C4-2B (cell line): Measurements from ENCODE around the gene EXOC1.

Experiments
- ZFX ChIP-seq: fragments of 450-650 bp; IDR thresholded peaks from 2 replicates; pipeline ENCODE4 v1.6.1; 2017
- TF ChIP-seq, protein P1 (sequence below): fragments of 450-650 bp; conservative IDR thresholded peaks from 2 replicates; pipeline ENCODE4 v1.5.1; 2017; ENCODE audit warnings: mild to moderate bottlenecking

DNA sequence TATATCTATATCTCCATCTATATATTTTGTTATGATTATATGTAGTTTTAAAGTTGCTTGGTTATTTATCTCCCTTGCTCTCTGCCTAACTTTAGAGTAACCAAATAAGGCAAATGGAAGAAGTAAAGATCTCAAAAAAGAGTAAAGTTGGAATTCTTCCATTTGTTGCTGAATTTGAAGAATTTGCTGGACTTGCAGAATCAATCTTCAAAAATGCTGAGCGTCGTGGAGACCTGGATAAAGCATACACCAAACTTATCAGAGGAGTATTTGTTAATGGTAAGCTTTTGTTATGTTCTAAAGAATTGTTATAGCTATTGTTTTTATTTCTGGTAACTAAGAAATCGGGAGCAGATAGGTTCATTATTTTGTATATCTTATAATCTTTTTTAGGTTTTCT, 43.2 kb downstream of the EXOC1 start:
- TF ChIP-seq, protein P1, sequence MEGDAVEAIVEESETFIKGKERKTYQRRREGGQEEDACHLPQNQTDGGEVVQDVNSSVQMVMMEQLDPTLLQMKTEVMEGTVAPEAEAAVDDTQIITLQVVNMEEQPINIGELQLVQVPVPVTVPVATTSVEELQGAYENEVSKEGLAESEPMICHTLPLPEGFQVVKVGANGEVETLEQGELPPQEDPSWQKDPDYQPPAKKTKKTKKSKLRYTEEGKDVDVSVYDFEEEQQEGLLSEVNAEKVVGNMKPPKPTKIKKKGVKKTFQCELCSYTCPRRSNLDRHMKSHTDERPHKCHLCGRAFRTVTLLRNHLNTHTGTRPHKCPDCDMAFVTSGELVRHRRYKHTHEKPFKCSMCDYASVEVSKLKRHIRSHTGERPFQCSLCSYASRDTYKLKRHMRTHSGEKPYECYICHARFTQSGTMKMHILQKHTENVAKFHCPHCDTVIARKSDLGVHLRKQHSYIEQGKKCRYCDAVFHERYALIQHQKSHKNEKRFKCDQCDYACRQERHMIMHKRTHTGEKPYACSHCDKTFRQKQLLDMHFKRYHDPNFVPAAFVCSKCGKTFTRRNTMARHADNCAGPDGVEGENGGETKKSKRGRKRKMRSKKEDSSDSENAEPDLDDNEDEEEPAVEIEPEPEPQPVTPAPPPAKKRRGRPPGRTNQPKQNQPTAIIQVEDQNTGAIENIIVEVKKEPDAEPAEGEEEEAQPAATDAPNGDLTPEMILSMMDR = no peak
- TF ChIP-seq ZFX = no peak
